Liver (tissue), 3 donors: ENCODE results near the gene ELP4.

ENCODE experiments used
- CTCF ChIP-seq: fragments of 150-350 bp; IDR thresholded peaks from 2 replicates; pipeline ENCODE4 v1.5.1; 2017; ENCODE audit warnings: improper control_type of control experiment, low read depth, low read length; ENCODE audit not compliant: missing input control
- EGR1 ChIP-seq, 2 donors: IDR thresholded peaks; 2 replicates each; pipeline ENCODE4 v1.6.1; 2016 to 2018; ENCODE audit warnings: antibody characterized with exemption in 2 of 2, low read depth in 2 of 2
- RAD21 ChIP-seq, 2 donors: IDR thresholded peaks; 2 replicates each; pipeline ENCODE4 v1.6.1; 2016; ENCODE audit warnings: antibody characterized with exemption in 2 of 2, mild to moderate bottlenecking in 2 of 2
- YY1 ChIP-seq: IDR thresholded peaks from 2 replicates; pipeline ENCODE4 v1.6.1; 2016; ENCODE audit warnings: antibody characterized with exemption, mild to moderate bottlenecking
- ZBTB33 ChIP-seq: IDR thresholded peaks from 2 replicates; pipeline ENCODE4 v1.6.1; 2016; ENCODE audit warnings: antibody characterized with exemption
- donor health status: healthy.
- donor health status: healthy.

- TF ChIP-seq ZBTB33 (no peak), CTCF (no peak), EGR1 (IDR thresholded peaks at IDR 0.05; ENCODE audit: low read depth in 2 of 2) (no peak), YY1 (no peak), RAD21 (IDR thresholded peaks at IDR 0.05) (no peak)
These were observed 33.3 kb downstream of the ELP4 start for GRCh38 chr11:31542862-31543261.
